HL-60 (cell line): Measurements from ENCODE around the gene CAV1.
A peak's percentile ranks its signal among the peaks of the same experiment; 100 is the strongest.

Experiments
- DNase-seq, 2 experiments: peaks; one replicate each; pipeline ENCODE4 v3.0.0-alpha.2; 2010 to 2020; ENCODE audit warnings: low read depth in 1 of 2, low spot score in 1 of 2
- H3K27ac ChIP-seq: fragments of 250-450 bp; sonication (Bioruptor Pico); replicated peaks from 2 replicates; pipeline ENCODE4 v1.5.1; 2020; ENCODE audit warnings: mild to moderate bottlenecking, moderate library complexity
- H3K27me3 ChIP-seq: fragments of 250-450 bp; sonication (Bioruptor Pico); 2 replicates; pipeline ENCODE4 v1.5.1; 2021; ENCODE audit warnings: mild to moderate bottlenecking, moderate library complexity; ENCODE audit not compliant: insufficient read depth, poor library complexity, severe bottlenecking
- H3K4me3 ChIP-seq: replicated peaks from 2 replicates; pipeline ENCODE4 v1.5.1; 2011; ENCODE audit warnings: mild to moderate bottlenecking, control low read depth, low read length; ENCODE audit not compliant: insufficient read depth
- GABPA ChIP-seq: IDR thresholded peaks from 2 replicates; pipeline ENCODE4 v1.6.1; 2012; ENCODE audit warnings: low read depth
- POLR2AphosphoS5 ChIP-seq: IDR thresholded peaks from 2 replicates; pipeline ENCODE4 v1.6.1; 2012; ENCODE audit warnings: low read depth
- SPI1 ChIP-seq: IDR thresholded peaks from 2 replicates; pipeline ENCODE4 v1.6.1; 2012; ENCODE audit warnings: low read depth, mild to moderate bottlenecking, borderline replicate concordance
- TF ChIP-seq, protein P1 (sequence below): IDR thresholded peaks from one replicate; pipeline ENCODE4 v1.5.1; 2011; ENCODE audit warnings: low read length, control low read depth, inconsistent platforms; ENCODE audit not compliant: insufficient read depth
- TF ChIP-seq, protein P2 (sequence below): IDR thresholded peaks from 2 replicates; pipeline ENCODE4 v1.6.1; 2012; ENCODE audit warnings: low read depth; ENCODE audit not compliant: insufficient replicate concordance

Gene CAV1

DNA sequence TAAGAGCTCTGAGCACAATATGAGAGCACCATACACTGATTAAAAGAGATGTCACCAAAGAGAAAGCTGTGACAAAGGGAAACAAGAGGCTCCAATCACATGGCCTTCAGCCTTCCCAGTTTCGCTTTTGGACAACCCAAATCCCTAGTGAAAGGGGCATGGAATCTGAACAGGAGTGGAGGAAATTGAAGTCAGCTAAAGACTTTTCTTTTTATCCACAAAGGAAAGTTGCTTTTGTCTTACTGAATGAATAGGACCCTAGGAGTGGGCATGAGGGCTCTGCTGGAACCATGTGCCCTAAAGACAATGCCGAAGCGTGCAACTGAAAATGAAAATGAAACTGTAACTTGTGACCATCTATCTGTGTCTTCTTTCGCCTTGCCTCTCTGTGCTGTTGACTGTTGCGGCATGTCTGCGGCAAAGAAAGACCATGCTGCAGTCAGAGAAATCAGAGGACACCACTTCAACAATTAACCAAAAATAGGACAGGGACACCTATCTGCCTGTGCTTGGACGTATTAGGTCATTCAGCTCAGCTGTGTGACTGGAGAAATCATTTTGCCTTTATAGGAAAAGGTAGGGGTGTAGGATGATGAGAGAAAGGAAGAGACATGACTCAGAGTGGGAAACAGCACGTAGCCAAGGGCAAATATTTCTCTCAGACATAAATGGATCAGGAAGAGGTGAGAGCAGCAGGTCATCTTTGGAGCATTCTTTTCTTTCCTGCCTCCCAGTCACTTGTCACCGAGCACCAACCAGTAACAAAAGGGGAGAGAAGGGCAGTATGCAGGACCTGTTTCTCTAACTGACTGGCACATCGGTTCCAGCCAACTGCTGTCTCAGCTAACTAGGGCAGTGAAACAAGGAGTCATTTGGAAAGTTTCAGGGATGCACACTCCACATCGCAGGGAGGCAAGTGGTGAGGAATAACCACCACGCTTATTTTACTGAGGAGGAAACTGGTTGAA is 13.0 kb upstream of the CAV1 start:
- peaks cover 5% of the 10 kb centered on the region for H3K27me3 ChIP-seq
- H3K4me3 ChIP-seq = peak overlapping the region; percentile 22
- TF ChIP-seq, protein P1, sequence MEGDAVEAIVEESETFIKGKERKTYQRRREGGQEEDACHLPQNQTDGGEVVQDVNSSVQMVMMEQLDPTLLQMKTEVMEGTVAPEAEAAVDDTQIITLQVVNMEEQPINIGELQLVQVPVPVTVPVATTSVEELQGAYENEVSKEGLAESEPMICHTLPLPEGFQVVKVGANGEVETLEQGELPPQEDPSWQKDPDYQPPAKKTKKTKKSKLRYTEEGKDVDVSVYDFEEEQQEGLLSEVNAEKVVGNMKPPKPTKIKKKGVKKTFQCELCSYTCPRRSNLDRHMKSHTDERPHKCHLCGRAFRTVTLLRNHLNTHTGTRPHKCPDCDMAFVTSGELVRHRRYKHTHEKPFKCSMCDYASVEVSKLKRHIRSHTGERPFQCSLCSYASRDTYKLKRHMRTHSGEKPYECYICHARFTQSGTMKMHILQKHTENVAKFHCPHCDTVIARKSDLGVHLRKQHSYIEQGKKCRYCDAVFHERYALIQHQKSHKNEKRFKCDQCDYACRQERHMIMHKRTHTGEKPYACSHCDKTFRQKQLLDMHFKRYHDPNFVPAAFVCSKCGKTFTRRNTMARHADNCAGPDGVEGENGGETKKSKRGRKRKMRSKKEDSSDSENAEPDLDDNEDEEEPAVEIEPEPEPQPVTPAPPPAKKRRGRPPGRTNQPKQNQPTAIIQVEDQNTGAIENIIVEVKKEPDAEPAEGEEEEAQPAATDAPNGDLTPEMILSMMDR = no peak
- TF ChIP-seq, protein P2, sequence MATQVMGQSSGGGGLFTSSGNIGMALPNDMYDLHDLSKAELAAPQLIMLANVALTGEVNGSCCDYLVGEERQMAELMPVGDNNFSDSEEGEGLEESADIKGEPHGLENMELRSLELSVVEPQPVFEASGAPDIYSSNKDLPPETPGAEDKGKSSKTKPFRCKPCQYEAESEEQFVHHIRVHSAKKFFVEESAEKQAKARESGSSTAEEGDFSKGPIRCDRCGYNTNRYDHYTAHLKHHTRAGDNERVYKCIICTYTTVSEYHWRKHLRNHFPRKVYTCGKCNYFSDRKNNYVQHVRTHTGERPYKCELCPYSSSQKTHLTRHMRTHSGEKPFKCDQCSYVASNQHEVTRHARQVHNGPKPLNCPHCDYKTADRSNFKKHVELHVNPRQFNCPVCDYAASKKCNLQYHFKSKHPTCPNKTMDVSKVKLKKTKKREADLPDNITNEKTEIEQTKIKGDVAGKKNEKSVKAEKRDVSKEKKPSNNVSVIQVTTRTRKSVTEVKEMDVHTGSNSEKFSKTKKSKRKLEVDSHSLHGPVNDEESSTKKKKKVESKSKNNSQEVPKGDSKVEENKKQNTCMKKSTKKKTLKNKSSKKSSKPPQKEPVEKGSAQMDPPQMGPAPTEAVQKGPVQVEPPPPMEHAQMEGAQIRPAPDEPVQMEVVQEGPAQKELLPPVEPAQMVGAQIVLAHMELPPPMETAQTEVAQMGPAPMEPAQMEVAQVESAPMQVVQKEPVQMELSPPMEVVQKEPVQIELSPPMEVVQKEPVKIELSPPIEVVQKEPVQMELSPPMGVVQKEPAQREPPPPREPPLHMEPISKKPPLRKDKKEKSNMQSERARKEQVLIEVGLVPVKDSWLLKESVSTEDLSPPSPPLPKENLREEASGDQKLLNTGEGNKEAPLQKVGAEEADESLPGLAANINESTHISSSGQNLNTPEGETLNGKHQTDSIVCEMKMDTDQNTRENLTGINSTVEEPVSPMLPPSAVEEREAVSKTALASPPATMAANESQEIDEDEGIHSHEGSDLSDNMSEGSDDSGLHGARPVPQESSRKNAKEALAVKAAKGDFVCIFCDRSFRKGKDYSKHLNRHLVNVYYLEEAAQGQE = no peak
- TF ChIP-seq SPI1 = no peak
- TF ChIP-seq POLR2AphosphoS5 = no peak
- no peak for TF ChIP-seq GABPA
- DNase-seq = no peak
- no peak overlapping the region for H3K27ac ChIP-seq

DNA sequence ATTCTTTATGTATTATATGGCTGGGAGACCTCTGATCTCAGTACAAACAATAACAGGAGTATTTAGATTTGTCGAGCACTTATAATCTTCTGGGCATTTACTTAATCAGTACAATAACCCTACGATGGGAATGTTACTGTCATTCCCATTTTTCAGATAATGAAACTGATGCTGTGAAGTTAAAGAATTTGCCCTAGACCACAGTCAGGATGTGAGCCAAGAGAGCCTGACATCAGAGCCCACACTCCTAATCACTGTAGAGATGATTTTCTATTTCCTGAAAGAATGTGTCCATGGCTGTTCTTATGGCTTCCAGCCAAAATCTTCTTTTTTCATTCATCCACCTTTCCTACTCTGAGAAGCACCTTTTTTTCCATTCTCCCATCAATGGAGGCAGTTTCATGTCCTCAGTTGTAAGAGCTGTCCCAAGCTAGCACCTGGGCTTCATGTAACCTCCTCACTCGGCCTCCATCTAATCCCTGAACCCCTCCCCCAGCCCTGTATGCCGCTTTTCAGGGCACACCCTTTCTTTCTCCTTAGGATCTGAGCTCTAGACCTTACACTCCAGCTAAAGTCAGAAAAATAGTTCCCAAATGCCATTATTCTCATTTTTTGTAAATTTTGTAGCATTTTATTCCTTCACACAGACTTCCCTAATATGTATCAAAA is 12.2 kb upstream of the CAV1 start:
- no peak for DNase-seq
- Histone ChIP-seq H3K4me3 (no peak overlapping the region), H3K27me3 (peaks cover 5% of the 10 kb centered on the region), H3K27ac (no peak overlapping the region)
- TF ChIP-seq POLR2AphosphoS5 (no peak), GABPA (no peak), SPI1 (no peak)
- TF ChIP-seq, protein P2 = no peak
- TF ChIP-seq, protein P1 = no peak

DNA sequence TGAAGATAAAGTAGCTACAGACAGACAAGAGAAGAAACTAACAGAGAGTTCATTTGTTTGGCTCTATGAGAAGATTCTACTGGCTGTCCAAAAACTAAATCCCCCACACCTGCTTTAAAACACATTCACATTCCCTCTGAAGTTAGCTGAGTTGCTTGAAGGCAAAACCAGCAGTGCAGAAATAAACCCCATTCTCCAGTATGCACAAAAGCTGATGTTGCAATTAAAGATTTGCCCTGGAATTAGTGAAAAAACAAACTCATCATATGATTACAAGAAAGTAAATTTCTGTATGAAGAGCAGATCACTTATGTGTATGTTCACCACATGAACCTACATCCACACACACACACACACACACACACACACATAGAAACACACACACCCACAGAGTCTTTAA is 9.3 kb upstream of the CAV1 start:
- no peak overlapping the region for H3K27ac ChIP-seq
- H3K27me3 ChIP-seq = peaks cover 7% of the 10 kb centered on the region

More for the DNA sequence above, 9.3 kb upstream of the CAV1 start:
- no peak overlapping the region for H3K4me3 ChIP-seq
- TF ChIP-seq, protein P1 = no peak
- TF ChIP-seq, protein P2 = no peak
- no peak for DNase-seq
